Measurements from ENCODE around the gene SFTA2.
"Not testable (repeated sequence)": the region's sequence is repeated elsewhere in the genome, so short reads cannot be mapped to it uniquely, and the experiment has no call there.

SFTA2 gene

DNA sequence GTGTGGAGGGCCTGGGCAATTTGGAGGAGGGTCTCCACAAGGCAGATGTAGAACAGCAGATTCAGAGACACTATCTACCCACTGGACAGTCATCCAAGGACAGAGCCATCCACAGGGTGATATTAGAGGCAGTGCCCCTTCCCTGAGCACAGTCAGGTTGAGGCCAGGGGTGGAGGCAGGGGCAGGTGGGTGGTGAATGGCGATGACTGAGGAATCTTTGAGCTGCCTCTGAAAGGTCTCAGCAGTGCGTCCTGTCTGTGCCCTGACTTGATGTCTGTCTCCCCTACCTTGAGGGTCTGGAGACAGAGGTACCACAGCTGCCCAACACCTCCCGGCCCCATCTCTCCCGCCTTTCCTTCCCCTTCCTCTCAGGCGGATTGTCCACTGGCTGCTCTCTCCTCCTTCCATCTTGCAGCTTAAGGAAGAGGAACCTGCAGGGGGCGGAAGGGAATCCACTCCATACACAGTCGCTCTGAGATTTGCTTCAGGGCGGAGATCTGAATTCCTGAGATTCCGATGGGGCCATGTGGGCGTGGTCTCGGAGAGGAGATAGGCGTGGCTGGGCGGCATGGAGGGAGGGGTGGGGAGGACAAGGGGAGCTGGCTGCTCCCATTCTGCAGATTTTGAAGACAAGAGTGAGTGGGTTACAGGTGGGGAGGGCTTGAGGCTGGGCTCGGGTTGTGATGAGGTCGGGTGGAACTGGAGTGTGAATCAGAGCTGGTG lies 10.5 kb upstream of the SFTA2 start:
- no peak for DNase-seq

GRCh38 chr6:30940361-30940986 lies 8.5 kb upstream of the SFTA2 start, which contains the start of gene MUCL3:
Gene MUCL3, plus strand, starts transcription at chr6:30940973. Its CDS starts 27 bp downstream, at chr6:30941000.
- no peak for DNase-seq

- no peak for DNase-seq
Observed at GRCh38 chr6:30939473-30939872, 7.5 kb upstream of the SFTA2 start.

DNA sequence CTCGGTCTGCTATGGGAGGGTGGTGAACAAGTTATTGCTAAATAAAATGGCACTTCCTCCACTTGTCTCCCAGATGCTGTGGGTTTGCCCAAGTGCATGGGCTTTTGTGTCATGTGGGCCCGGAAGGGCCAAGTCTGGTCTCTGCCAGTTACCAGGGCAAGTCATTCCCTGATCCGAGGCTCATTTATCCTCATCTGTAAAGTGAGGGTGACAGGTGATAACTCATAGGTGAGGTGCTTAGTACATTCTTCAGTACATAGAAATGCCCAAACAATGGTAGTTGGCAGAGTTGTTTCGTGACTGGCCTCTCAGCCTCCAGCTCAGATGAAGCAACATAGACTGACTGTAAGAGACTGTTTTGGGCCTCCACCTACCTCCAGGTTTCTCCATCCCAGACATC lies 6.8 kb upstream of the SFTA2 start:
- no peak for DNase-seq

DNA sequence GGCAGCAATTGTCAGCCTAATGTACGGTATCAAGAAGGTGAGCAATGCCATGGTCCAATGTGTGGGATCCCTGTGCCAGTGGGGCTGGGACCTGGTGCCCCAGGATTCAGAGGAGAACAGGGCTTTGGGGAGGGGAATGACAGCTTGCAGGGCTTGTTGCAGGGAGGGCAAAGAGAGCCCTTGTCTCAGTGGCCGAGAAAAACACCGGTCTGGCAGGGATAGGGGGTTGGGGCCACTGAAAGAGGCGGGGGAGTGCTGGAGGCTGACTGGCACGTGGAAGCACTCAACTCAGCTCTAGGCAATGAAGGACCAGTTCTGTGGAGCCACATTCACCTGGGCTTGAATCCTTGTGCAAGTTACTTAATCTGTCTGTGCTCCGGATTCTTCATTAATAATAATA lies 5.3 kb upstream of the SFTA2 start:
- no peak for DNase-seq

DNA sequence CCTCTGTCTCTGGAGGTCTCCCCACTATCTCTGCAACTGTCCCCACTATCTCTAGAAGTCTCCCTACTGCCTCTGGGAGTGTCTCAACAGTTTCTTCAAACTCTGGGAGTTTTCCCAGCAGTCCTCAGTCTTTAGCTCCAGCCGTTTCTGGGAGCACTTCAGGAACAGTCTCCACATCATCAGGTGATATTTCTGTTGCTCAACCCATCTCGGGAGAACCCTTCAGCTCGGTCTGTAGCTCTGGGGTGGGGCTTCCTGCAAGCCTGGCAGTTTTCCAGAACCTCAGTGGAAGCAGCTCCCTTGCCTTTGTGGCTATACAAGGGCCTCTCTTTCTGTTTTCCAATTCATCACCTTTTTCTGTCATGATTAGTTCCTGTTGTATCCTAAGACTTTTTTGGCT lies 3.0 kb upstream of the SFTA2 start:
- no peak for DNase-seq

DNA sequence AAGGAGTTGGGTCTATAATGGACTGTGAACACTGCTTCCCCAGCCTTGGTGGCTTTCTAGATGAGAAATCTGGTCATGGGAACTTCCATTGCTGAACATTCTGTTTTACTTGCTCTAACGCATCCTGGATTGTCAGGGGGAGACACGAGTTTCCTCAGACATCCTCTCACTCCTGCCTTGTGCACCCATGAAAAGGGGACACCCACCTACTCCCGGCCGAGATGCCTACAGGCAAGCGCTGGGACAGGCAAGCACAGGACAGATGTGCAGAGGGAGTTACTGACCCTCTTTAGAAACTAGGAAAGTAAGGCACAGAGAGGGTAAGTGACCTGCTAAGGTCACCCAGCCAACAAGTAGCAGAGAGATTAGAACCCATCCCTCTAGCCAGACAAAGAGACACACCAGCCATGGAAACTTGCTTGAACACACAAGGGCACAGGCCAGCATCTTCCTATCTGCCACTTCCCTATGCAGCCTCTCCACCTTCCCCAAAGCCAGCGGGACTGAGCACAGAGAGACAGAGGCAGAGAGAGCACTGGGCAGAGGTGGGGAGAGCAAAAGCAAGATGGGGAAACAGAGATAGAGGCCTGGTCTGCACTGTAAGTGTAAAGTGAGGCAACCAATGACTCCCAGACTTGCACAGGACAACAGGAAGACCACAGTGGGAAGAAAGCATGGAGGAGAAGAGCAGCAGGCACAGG lies 845 bp upstream of the SFTA2 start:
- no peak for DNase-seq

DNA sequence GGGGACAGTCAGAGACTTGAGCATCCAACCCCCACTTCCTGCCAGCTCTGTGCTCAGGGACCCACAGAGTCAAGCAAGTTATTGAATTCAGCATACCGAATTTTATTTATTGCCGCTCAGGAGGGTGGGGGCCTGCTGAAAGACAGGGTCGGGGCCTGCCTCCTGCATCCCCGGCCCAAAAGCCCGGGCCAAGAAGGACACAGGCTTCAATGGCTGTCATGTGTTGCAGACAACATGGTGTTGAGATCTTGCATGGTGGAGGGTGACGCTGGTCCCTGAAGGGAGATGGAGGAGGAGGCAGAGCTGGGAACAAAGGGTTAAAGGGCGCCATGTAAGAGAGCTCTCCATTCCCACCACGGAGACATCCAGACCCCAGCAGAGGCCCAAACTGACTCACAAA lies 698 bp downstream of the SFTA2 start:
- DNase-seq: no peak

DNA sequence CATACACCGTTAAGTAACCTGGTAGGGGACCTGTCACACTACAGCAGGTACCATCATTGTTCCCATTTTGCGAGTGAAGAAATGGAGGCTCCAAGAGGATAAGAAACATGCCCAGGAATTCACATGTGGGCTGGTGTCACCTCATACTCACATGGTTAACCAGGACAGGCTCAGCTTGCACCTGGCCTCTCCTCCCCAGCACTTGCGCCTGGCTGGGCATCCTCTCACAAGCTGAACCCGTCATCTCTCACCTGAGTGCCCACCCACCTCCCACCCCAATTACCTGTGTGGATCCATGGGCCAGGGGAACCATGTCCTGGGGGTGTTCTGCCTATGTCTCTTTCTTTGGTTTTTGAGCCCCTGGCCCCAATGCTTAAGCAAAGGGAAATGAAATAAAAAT lies 1.5 kb downstream of the SFTA2 start:
- no peak for DNase-seq

- DNase-seq: no peak
Observed at GRCh38 chr6:30928677-30929076, 3.3 kb downstream of the SFTA2 start.

DNA sequence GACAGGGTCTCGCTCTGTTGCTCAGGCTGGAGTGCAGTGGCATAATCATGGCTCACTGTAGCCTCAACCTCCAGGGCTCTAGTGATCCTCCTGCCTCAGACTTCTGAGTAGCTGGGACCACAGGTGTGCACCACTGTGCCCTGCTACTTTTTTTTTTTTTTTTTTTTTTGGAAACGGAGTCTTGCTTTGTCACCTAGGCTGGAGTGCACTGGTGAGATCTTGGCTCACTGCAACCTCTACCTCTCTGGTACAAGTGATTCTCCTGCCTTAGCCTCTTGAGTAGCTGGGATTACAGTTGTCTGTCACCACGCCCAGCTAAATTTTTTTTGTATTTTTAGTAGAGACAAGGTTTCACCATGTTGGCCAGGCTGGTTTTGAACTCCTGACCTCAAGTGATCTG lies 4.9 kb downstream of the SFTA2 start:
- not testable (repeated sequence) for DNase-seq

- no peak for DNase-seq
Observed at GRCh38 chr6:30926644-30927043, 5.3 kb downstream of the SFTA2 start.

DNA sequence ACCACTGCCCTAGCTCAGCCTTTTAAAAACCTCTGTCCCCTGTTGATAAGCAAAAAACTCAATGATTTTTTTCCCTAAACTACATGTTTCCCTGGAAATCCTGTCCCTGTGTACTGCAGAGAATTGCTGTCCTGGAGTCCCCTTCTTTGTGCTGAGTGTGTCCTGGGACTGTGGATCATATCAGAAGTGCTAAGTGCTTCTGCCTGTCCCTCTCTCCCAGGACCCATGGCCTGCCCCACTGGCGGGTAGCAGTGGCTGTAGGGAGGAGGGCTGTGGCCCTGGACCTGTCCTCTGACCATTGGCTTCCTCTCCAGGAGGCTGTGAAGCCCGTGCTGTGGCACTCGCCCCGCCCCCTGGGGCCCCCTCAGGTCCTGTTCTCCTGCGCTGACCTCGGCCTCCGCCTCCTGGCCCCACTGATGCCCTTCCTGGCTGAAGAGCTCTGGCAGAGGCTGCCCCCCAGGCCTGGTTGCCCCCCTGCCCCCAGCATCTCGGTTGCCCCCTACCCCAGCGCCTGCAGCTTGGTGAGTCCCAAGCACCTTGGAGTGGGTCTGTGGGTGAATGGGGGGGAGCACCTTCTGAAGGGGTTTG lies 7.8 kb downstream of the SFTA2 start:
- DNase-seq: not testable (repeated sequence)

GRCh38 chr6:30922447-30922852 lies 9.5 kb downstream of the SFTA2 start:
- DNase-seq: no peak

- DNase-seq: no peak
Observed at GRCh38 chr6:30918670-30919069, 13.3 kb downstream of the SFTA2 start.

DNA sequence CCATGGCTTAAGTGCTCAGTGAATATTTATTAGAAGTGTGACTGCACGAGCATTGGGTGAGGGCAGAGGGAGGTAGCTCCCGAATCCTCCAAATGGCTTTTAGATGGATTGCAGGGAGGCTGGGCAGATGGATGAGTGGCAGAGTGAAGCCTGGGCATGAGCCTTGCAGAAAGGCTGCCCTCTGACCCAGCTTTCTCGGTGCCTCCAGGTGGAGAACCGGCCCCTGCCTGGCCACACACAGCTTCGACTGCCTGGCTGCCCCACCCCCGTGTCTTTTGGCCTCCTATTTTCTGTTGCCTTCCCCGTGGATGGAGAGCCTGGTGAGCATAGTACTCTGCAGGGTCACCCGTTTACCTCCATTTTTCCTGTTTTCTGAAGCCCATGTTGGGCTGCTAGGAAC lies 14.5 kb downstream of the SFTA2 start:
- DNase-seq: no peak

DNA sequence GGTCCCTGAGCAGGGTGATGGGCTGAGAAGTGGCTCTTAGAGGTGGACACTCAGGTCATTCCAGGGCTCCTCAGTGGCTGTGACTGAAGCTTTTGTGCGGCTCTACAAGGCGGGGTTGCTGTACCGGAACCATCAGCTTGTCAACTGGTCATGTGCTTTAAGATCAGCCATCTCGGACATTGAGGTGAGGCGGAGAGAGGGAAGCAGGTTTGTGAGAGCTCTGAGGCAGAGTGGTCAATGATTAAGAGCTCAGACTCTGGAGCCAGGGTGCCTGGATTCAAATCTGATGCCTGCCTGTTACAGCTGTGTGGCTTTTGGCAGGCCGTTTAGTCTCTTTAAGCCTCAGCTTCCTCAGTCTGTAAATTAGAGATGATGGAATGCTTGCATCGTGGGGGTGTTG lies 14.9 kb downstream of the SFTA2 start:
- no peak for DNase-seq

GRCh38 chr6:30915591-30915946 lies 16.4 kb downstream of the SFTA2 start:
- DNase-seq: peak; percentile 1

GRCh38 chr6:30914854-30915590 lies 16.9 kb downstream of the SFTA2 start:
- no peak for DNase-seq

GRCh38 chr6:30914076-30914853 lies 17.7 kb downstream of the SFTA2 start, which contains the start of gene VARS2:
Gene VARS2, plus strand, starts transcription at chr6:30914238. Its CDS starts 599 bp downstream, at chr6:30914837.
- peak; percentile 63 for DNase-seq

DNA sequence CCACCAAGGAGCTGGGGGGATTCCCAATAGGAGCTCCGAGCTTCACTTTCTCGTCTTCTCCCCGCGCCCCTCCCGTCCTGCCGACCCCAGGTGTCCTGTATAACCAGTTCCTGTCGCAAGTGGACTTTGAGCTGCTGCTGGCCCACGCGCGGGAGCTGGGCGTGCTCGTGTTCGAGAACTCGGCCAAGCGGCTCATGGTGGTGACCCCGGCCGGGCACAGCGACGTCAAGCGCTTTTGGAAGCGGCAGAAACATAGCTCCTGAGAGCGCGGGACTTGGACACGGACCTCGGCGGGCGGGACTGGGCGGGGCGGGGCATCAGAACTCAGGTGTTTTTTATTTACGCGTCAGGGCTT lies 18.3 kb downstream of the SFTA2 start:
- no peak for DNase-seq

All from NCI-H1092 treated with DMSO at 0.1 percent for 48 hours (cell line).